ENCODE measurements around the gene GOSR2.

- TF ChIP-seq CTCF (IDR thresholded peaks at IDR 0.05; ENCODE audit: control extremely low read depth in 1 of 3, insufficient read depth in 1 of 3, low read depth in 1 of 3, low read length in 3 of 3) (no peak), SP2 (IDR thresholded peaks at IDR 0.05; ENCODE audit: low read length) (no peak), CEBPB (IDR thresholded peaks at IDR 0.05; ENCODE audit: low read depth, low read length) (no peak), TEAD4 (IDR thresholded peaks at IDR 0.05; ENCODE audit: low read depth, low read length) (no peak), EZH2 (IDR thresholded peaks at IDR 0.05; ENCODE audit: low read depth, low read length, severe bottlenecking) (no peak), YY1 (IDR thresholded peaks at IDR 0.05; ENCODE audit: low read depth, low read length) (no peak), POLR2A (IDR thresholded peaks at IDR 0.05; ENCODE audit: control extremely low read depth in 1 of 2, low read depth in 2 of 2, low read length in 2 of 2) (no peak), SIRT6 (IDR thresholded peaks at IDR 0.05; ENCODE audit: low read length) (no peak), BRCA1 (IDR thresholded peaks at IDR 0.05; ENCODE audit: low read depth, low read length) (no peak)
Observed at GRCh38 chr17:46962374-46962790, 39.4 kb downstream of the GOSR2 start.
